OCI-LY3 (cell line): ENCODE measurements around the gene SLC25A47.

Experiments used
- CTCF ChIP-seq: fragments of 200-600, 300-600 bp; sonication (generic); IDR thresholded peaks from 2 replicates; pipeline ENCODE4 v1.5.1; 2014; ENCODE audit warnings: antibody characterized with exemption, low read length, low read depth
- EZH2phosphoT487 ChIP-seq: fragments of 200-600 bp; shearing (Covaris generic); IDR thresholded peaks from 2 replicates; pipeline ENCODE4 v1.6.1; 2018; ENCODE audit warnings: antibody characterized with exemption, mixed run types, low read depth

GRCh38 chr14:100333827-100334226 lies 10.7 kb downstream of the SLC25A47 start:
- no peak for TF ChIP-seq EZH2phosphoT487
- no peak for TF ChIP-seq CTCF
